Right atrium auricular region (tissue), 2 donors: Measurements from ENCODE around the gene CYP11A1. TPM values are rescaled to one million over a fixed set of nuclear protein-coding genes. Genes with fewer than 3 reads are reported as not detected.

ENCODE experiments used
- DNase-seq: peaks from one replicate; pipeline ENCODE4 v3.0.0-alpha.2; 2019; ENCODE audit warnings: low spot score
- H3K27ac ChIP-seq, 2 donors: fragments of 200-600 bp; sonication (generic); 1 replicate in 1 of 2; 2 replicates in 1 of 2; pipeline ENCODE4 v1.5.1; 2016 to 2019
- H3K27me3 ChIP-seq, 2 donors: fragments of 200-600 bp; sonication (generic); one replicate each; pipeline versions ENCODE4 v1.5.1 to v1.6.0; 2017 to 2019
- H3K36me3 ChIP-seq: fragments of 200-600 bp; sonication (generic); one replicate; pipeline ENCODE4 v1.5.1; 2016
- H3K4me1 ChIP-seq, 2 donors: fragments of 200-600 bp; sonication (generic); one replicate each; pipeline versions ENCODE4 v1.5.1 to v1.6.0; 2017 to 2019
- H3K4me3 ChIP-seq, 2 donors: fragments of 200-600 bp; sonication (generic); 1 replicate in 1 of 2; 2 replicates in 1 of 2; pipeline ENCODE4 v1.5.1; 2017 to 2019; ENCODE audit warnings: mild to moderate bottlenecking in 1 of 2, moderate library complexity in 1 of 2
- H3K9me3 ChIP-seq, 2 donors: fragments of 200-600 bp; sonication (generic); one replicate each; pipeline ENCODE4 v1.5.1; 2019
- total RNA-seq, 2 donors: library from RNA; depleted of rRNA; stranded (reverse); fragments of >200 nt; gene quantifications; one replicate each; pipeline ENCODE4 v1.1.0, GENCODE V29; 2016
- TF ChIP-seq, protein P1 (sequence below), 2 donors: fragments of 200-600 bp; sonication (generic); IDR thresholded peaks; one replicate each; pipeline ENCODE4 v1.5.1; 2019; ENCODE audit warnings: antibody characterized with exemption in 2 of 2

Gene CYP11A1
- total RNA-seq, 2 donors from 2014 or later, result 0.71 to 1.0 TPM

DNA sequence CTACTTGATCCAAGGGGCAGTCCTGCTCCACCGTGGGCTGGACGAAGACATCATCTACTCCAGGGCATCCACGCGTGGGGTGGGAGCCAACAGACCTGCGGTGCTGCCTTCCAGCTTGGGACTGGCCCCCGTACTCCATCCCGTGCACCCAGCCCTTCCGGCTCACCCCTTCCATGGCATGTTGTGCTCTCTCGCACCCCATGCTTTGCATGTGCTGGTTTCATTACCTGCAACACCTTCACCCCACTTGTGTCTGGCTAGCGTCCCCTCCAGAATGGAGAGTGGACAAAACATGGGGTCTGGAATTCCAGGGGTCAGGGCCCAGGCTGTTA, 36.1 kb upstream of the CYP11A1 start:
- Histone ChIP-seq H3K27ac (no peak overlapping the region), H3K4me1 (peaks cover 0 to 13% of the 10 kb centered on the region in 2 donors), H3K36me3 (no peaks in the 10 kb centered on the region)

DNA sequence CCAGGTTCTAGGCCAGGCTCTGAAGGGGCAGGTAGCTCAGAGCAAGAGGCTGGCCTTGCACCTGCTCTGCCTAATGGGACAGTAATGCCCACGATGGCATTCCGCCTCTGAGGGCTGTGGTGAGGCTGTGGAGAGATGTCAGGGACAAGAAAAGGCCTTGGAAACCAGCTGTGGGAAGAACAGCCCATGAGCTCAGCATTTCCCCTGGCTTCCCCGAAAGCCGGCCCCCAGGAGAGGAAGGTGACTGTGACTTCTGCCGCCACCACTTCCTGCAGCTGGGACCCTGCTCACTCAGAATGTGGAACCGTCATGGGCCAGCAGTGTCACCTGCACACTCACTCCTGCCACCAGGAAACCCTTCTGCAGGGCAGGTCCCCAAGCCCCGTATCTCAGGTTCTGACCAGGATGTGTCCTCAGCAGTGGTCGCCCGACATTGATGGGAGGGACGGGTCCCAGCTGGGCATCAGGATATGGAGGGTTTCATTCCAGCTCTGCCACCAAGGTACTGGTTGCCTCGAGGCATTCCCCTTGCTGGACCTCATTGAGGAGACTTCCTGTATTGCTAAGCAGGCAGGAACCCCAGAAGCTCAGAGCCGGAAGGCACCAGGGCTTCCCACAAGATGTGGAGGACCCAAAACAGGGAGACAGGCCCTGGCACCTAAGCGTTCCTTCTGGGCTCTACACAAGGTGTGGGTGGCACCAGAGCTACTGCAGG, 35.6 kb upstream of the CYP11A1 start:
- H3K27ac ChIP-seq, result no peak overlapping the region
- H3K36me3 ChIP-seq, result no peaks in the 10 kb centered on the region
- TF ChIP-seq, protein P1, sequence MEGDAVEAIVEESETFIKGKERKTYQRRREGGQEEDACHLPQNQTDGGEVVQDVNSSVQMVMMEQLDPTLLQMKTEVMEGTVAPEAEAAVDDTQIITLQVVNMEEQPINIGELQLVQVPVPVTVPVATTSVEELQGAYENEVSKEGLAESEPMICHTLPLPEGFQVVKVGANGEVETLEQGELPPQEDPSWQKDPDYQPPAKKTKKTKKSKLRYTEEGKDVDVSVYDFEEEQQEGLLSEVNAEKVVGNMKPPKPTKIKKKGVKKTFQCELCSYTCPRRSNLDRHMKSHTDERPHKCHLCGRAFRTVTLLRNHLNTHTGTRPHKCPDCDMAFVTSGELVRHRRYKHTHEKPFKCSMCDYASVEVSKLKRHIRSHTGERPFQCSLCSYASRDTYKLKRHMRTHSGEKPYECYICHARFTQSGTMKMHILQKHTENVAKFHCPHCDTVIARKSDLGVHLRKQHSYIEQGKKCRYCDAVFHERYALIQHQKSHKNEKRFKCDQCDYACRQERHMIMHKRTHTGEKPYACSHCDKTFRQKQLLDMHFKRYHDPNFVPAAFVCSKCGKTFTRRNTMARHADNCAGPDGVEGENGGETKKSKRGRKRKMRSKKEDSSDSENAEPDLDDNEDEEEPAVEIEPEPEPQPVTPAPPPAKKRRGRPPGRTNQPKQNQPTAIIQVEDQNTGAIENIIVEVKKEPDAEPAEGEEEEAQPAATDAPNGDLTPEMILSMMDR (IDR thresholded peaks at IDR 0.05), result no peak
- no peak overlapping the region for H3K4me3 ChIP-seq
- H3K27me3 ChIP-seq, result no peaks in the 10 kb centered on the region
- no peaks in the 10 kb centered on the region for H3K9me3 ChIP-seq
- no peak for DNase-seq
- peaks cover 0 to 13% of the 10 kb centered on the region in 2 donors for H3K4me1 ChIP-seq

More for the DNA sequence above, 36.1 kb upstream of the CYP11A1 start:
- no peaks in the 10 kb centered on the region for H3K9me3 ChIP-seq
- no peaks in the 10 kb centered on the region for H3K27me3 ChIP-seq
- H3K4me3 ChIP-seq, result no peak overlapping the region
- DNase-seq, result no peak
- TF ChIP-seq, protein P1 (IDR thresholded peaks at IDR 0.05), result no peak

DNA sequence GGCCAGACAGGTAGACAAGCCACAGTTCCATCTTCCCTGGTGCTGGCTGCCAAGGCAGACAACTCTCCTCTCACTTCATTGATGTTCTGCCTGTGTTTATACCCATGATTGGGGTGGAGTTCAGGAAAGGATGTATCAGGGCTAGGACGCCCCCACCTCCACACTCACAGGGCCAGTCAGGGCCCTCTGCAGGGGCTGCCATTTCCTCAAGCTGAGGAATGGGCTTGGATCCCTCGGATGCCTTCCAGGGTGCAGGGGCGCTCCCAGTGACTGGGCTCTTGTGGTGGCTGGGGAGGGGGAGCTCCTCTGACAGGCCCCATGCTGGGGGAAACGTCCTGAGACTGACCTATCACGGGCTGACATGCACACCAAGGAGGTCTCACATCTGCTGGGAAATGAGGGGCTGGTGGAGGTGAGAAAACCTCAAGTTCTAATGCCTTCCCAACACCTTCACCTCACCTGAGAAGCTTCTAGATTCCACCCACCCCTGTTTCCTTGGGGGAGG, 34.9 kb upstream of the CYP11A1 start:
- no peak overlapping the region for H3K27ac ChIP-seq
- H3K9me3 ChIP-seq, result no peaks in the 10 kb centered on the region
- peaks cover 0 to 13% of the 10 kb centered on the region in 2 donors for H3K4me1 ChIP-seq
- TF ChIP-seq, protein P1 (IDR thresholded peaks at IDR 0.05), result no peak
- H3K27me3 ChIP-seq, result no peaks in the 10 kb centered on the region
- no peaks in the 10 kb centered on the region for H3K36me3 ChIP-seq
- DNase-seq, result no peak
- no peak overlapping the region for H3K4me3 ChIP-seq

DNA sequence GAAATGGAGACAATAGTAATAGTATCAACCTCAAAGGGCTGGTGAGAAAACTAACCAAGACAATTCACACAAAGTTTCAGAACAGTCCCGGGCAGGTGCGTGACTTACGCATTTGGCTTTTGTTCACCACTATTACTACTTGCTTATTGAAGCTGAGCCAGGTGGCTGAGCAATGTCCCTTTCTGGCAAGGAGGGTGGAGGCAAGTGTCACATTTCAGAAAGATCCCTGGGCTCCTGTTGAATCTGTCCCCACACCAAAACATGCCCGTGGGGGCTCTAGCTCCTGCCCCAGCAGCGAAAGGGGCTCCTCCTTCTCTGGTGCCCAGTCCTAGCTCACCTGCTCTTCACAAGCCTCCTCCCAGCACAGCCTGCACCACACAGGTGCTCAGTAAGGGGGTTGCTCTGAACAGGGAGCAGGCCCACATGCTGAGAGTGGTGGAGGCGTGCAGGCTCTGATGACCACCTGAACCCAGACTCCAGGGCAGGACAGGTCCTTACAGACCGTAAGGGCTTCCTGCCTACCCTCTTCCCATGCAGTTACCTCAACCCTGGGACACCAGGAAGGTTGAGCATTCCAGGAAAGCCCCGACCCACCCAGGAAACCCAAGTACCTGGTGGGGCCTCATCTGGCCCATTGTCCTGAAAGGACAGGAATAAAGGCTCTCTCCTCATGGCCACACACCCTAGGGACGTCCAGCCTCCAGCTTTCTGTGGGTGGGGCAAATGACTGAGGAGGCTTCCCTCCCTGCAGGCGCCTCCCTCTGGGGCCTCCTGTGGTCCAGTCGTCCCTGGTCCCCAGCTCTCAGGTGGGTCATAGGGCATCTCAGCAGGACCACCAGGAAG, 33.7 kb upstream of the CYP11A1 start:
- TF ChIP-seq, protein P1 (IDR thresholded peaks at IDR 0.05), result no peak
- Histone ChIP-seq H3K4me1 (peaks cover 0 to 13% of the 10 kb centered on the region in 2 donors), H3K27me3 (no peaks in the 10 kb centered on the region), H3K36me3 (no peaks in the 10 kb centered on the region), H3K9me3 (no peaks in the 10 kb centered on the region), H3K27ac (no peak overlapping the region), H3K4me3 (no peak overlapping the region)
- no peak for DNase-seq

DNA sequence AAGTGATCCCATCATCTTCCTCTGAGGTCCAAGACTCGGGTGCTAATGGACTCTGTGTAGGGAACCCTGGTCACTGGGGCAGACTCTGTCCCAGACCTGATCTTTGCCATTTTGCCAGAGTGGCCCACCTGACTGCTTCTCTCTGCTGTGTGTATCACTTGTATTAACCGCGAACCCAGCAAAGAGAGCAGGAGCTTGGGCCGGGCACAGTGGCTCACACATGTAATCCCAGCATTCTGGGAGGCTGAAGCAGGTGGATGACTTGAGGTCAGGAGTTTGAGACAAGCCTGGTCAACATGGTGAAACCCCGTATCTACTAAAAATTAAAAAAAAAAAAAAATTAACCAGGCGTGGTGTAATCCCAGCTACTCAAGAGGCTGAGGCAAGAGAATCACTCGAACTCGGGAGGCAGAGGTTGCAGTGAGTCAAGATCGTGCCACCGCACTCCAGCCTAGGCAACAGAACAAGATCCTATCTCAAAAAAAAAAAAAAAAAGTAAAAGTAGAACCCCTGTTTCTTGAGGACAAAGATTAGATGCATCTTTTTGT, 32.9 kb upstream of the CYP11A1 start:
- DNase-seq, result no peak
- no peak overlapping the region for H3K27ac ChIP-seq
- no peak overlapping the region for H3K4me3 ChIP-seq
- no peaks in the 10 kb centered on the region for H3K36me3 ChIP-seq
- no peaks in the 10 kb centered on the region for H3K9me3 ChIP-seq
- peaks cover 0 to 13% of the 10 kb centered on the region in 2 donors for H3K4me1 ChIP-seq
- TF ChIP-seq, protein P1 (IDR thresholded peaks at IDR 0.05), result no peak
- no peaks in the 10 kb centered on the region for H3K27me3 ChIP-seq
